Ishikawa (cell line): ENCODE measurements around the gene FGD2.

Source experiments
- CEBPB ChIP-seq: IDR thresholded peaks from 2 replicates; pipeline ENCODE4 v1.6.1; 2012
- EP300 ChIP-seq: IDR thresholded peaks from 2 replicates; pipeline ENCODE4 v1.6.1; 2012; ENCODE audit warnings: borderline replicate concordance
- TAF1 ChIP-seq: IDR thresholded peaks from 2 replicates; pipeline ENCODE4 v1.6.1; 2012; ENCODE audit warnings: low read depth, mild to moderate bottlenecking
- TF ChIP-seq, protein P1 (sequence below): IDR thresholded peaks from 2 replicates; pipeline ENCODE4 v1.6.1; 2012

GRCh38 chr6:37056439-37057127 is 51.1 kb downstream of the FGD2 start:
- TF ChIP-seq, protein P1, sequence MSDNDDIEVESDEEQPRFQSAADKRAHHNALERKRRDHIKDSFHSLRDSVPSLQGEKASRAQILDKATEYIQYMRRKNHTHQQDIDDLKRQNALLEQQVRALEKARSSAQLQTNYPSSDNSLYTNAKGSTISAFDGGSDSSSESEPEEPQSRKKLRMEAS, result no peak
- TF ChIP-seq EP300 (no peak), TAF1 (no peak), CEBPB (no peak)
